ENCODE measurements around the gene PRKAR2B.
"Not testable (repeated sequence)": the region's sequence is repeated elsewhere in the genome, so short reads cannot be mapped to it uniquely, and the experiment has no call there.

DNA sequence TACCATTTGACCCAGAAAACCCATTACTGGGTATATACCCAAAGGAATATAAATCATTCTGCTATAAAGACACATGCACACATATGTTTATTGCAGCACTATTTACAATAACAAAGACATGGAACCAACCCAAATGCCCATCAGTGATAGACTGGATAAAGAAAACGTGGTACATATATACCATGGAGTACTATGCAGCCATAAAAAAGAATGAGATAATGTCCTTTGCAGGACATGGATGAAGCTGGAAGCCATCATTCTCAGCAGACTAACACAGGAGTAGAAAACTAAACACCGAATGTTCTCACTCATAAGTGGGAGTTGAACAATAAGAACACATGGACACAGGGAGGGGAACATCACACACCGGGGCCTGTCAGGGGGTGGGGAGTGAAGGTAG lies 111.2 kb downstream of the PRKAR2B start:
- TF ChIP-seq CTCF (conservative IDR thresholded peaks at IDR 0.05; ENCODE audit: low read length); EZH2phosphoT487 (IDR thresholded peaks at IDR 0.05; ENCODE audit: borderline replicate concordance, low read depth, low read length): not testable (repeated sequence)
